Peyer's patch (tissue), 4 donors: Measurements from ENCODE around the gene PRKAR1B.

Experiments used
- POLR2A ChIP-seq, 2 donors: fragments of 450-650 bp; IDR thresholded peaks; one replicate each; pipeline ENCODE4 v1.5.1; 2017; ENCODE audit warnings: antibody characterized with exemption in 2 of 2, mild to moderate bottlenecking in 2 of 2, moderate library complexity in 2 of 2
- TF ChIP-seq, protein P1 (sequence below), 6 experiments: fragments of 450-650 bp in 4 of 6; fragments of 200-600 bp in 2 of 6; sonication (generic) in 1 of 6; IDR thresholded peaks; one replicate each; pipeline ENCODE4 v1.5.1; 2017 to 2019; ENCODE audit warnings: antibody characterized with exemption in 6 of 6, mild to moderate bottlenecking in 3 of 6, moderate library complexity in 1 of 6

DNA sequence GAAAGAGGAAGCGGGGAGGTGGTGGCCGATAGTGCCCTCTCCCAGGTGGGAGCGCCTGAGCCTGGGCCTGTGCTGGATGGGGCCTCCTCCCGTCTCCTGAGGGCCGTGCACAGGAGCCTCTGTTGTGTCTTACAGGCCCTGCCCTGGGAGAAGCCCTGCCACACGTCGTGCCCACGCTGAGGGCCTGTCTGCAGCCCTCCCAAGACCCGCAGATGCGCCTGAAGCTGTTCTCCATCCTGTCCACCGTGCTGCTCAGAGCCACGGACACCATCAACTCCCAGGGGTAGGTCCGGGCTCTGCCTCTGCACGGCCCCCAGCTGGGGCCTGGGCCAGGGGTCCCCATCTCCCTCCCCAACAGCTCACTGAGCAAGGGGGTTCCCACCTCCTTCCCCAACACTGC, 43.3 kb upstream of the PRKAR1B start:
- no peak for TF ChIP-seq POLR2A (IDR thresholded peaks at IDR 0.05)
- TF ChIP-seq, protein P1, sequence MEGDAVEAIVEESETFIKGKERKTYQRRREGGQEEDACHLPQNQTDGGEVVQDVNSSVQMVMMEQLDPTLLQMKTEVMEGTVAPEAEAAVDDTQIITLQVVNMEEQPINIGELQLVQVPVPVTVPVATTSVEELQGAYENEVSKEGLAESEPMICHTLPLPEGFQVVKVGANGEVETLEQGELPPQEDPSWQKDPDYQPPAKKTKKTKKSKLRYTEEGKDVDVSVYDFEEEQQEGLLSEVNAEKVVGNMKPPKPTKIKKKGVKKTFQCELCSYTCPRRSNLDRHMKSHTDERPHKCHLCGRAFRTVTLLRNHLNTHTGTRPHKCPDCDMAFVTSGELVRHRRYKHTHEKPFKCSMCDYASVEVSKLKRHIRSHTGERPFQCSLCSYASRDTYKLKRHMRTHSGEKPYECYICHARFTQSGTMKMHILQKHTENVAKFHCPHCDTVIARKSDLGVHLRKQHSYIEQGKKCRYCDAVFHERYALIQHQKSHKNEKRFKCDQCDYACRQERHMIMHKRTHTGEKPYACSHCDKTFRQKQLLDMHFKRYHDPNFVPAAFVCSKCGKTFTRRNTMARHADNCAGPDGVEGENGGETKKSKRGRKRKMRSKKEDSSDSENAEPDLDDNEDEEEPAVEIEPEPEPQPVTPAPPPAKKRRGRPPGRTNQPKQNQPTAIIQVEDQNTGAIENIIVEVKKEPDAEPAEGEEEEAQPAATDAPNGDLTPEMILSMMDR (IDR thresholded peaks at IDR 0.05), result no peak
